Choroid plexus epithelial cell (primary cell): ENCODE data around the gene RUSC2.

Experiments used
- DNase-seq: peaks from one replicate; pipeline ENCODE4 v3.0.0-alpha.2; 2010; ENCODE audit warnings: low read depth
- H3K4me3 ChIP-seq: 2 replicates; pipeline ENCODE4 v1.5.1; 2011; ENCODE audit warnings: low read depth, mild to moderate bottlenecking, control low read depth, low read length, moderate library complexity
- CTCF ChIP-seq: conservative IDR thresholded peaks from 2 replicates; pipeline ENCODE4 v1.5.1; 2011; ENCODE audit warnings: low read depth, mild to moderate bottlenecking, control low read depth, inconsistent platforms, low read length, moderate library complexity

Gene RUSC2

GRCh38 chr9:35517552-35518224 lies 27.8 kb downstream of the RUSC2 start:
- H3K4me3 ChIP-seq: no peak overlapping the region
- no peak for TF ChIP-seq CTCF
- no peak for DNase-seq

GRCh38 chr9:35518225-35518821 lies 28.4 kb downstream of the RUSC2 start:
- no peak overlapping the region for H3K4me3 ChIP-seq
- peak; percentile 96 for DNase-seq
- TF ChIP-seq CTCF: no peak

GRCh38 chr9:35518981-35519679 lies 29.2 kb downstream of the RUSC2 start:
- no peak overlapping the region for H3K4me3 ChIP-seq
- TF ChIP-seq CTCF: no peak
- DNase-seq: peak; percentile 58

- DNase-seq: no peak
- TF ChIP-seq CTCF: no peak
- H3K4me3 ChIP-seq: no peak overlapping the region
Measured at GRCh38 chr9:35519692-35520363, 29.9 kb downstream of the RUSC2 start.

- peak; percentile 61 for DNase-seq
- TF ChIP-seq CTCF: no peak
- H3K4me3 ChIP-seq: no peak overlapping the region
Measured at GRCh38 chr9:35520364-35520710, 30.4 kb downstream of the RUSC2 start.

GRCh38 chr9:35521708-35522107 lies 31.8 kb downstream of the RUSC2 start:
- no peak for TF ChIP-seq CTCF
- peak; percentile 84 for DNase-seq
- no peak overlapping the region for H3K4me3 ChIP-seq
